Liver (tissue), 9 donors: ENCODE data around the gene MYO9B. TPM values are rescaled to one million over a fixed set of nuclear protein-coding genes. Genes with fewer than 3 reads are reported as not detected.

ENCODE experiments used
- DNase-seq: peaks from one replicate; pipeline ENCODE4 v3.0.0-alpha.2; 2017; ENCODE audit warnings: low spot score
- H3K27ac ChIP-seq, 2 donors: one replicate each; pipeline ENCODE4 v1.7.0; 2013; ENCODE audit warnings: inconsistent platforms in 2 of 2, low read length in 2 of 2, control low read depth in 1 of 2, low read depth in 1 of 2, mild to moderate bottlenecking in 1 of 2
- H3K27me3 ChIP-seq, 4 donors: one replicate each; pipeline versions ENCODE4 v1.6.1 to v1.7.0; 2013; ENCODE audit warnings: low read length in 3 of 4, inconsistent platforms in 1 of 4, mild to moderate bottlenecking in 1 of 4, moderate library complexity in 1 of 4; ENCODE audit not compliant: control insufficient read depth in 4 of 4, insufficient read depth in 4 of 4
- H3K36me3 ChIP-seq, 4 donors: one replicate each; pipeline versions ENCODE4 v1.6.1 to v1.7.0; 2013; ENCODE audit warnings: low read length in 3 of 4, mild to moderate bottlenecking in 3 of 4, low read depth in 1 of 4, moderate library complexity in 1 of 4; ENCODE audit not compliant: control insufficient read depth in 4 of 4, insufficient read depth in 3 of 4
- H3K4me1 ChIP-seq, 4 donors: one replicate each; pipeline versions ENCODE4 v1.6.1 to v1.7.0; 2013; ENCODE audit warnings: low read length in 3 of 4, mild to moderate bottlenecking in 3 of 4, moderate library complexity in 1 of 4; ENCODE audit not compliant: control insufficient read depth in 4 of 4, insufficient read depth in 4 of 4
- H3K4me3 ChIP-seq, 3 donors: one replicate each; pipeline versions ENCODE4 v1.6.1 to v1.7.0; 2013; ENCODE audit warnings: low read length in 3 of 3, control low read depth in 1 of 3, low read depth in 1 of 3, mild to moderate bottlenecking in 1 of 3
- H3K9ac ChIP-seq, 2 donors: one replicate each; pipeline ENCODE4 v1.7.0; 2013; ENCODE audit warnings: low read length in 2 of 2, mild to moderate bottlenecking in 2 of 2, moderate library complexity in 2 of 2, control low read depth in 1 of 2, low read depth in 1 of 2
- H3K9me3 ChIP-seq, 4 donors: one replicate each; pipeline versions ENCODE4 v1.6.1 to v1.7.0; 2013; ENCODE audit warnings: low read length in 3 of 4; ENCODE audit not compliant: control insufficient read depth in 4 of 4
- EGR1 ChIP-seq, 2 donors: IDR thresholded peaks; 2 replicates each; pipeline ENCODE4 v1.6.1; 2016 to 2018; ENCODE audit warnings: antibody characterized with exemption in 2 of 2, low read depth in 2 of 2
- FOXA1 ChIP-seq: IDR thresholded peaks from 2 replicates; pipeline ENCODE4 v1.6.1; 2016; ENCODE audit warnings: antibody characterized with exemption
- FOXA2 ChIP-seq: IDR thresholded peaks from 2 replicates; pipeline ENCODE4 v1.6.1; 2016; ENCODE audit warnings: antibody characterized with exemption
- GABPA ChIP-seq, 2 donors: IDR thresholded peaks in 1 of 2; conservative IDR thresholded peaks in 1 of 2; 2 replicates each; pipeline ENCODE4 v1.6.1; 2016; ENCODE audit warnings: antibody characterized with exemption in 2 of 2, mild to moderate bottlenecking in 1 of 2, moderate library complexity in 1 of 2
- HNF4A ChIP-seq, 2 donors: conservative IDR thresholded peaks; 2 replicates each; pipeline ENCODE4 v1.6.1; 2016; ENCODE audit warnings: antibody characterized with exemption in 2 of 2, mild to moderate bottlenecking in 2 of 2
- HNF4G ChIP-seq: IDR thresholded peaks from 2 replicates; pipeline ENCODE4 v1.6.1; 2016; ENCODE audit warnings: antibody characterized with exemption
- JUND ChIP-seq, 2 donors: IDR thresholded peaks; 2 replicates each; pipeline ENCODE4 v1.6.1; 2016; ENCODE audit warnings: antibody characterized with exemption in 2 of 2
- NR2F2 ChIP-seq: IDR thresholded peaks from 2 replicates; pipeline ENCODE4 v1.6.1; 2016; ENCODE audit warnings: antibody characterized with exemption
- RAD21 ChIP-seq, 2 donors: IDR thresholded peaks; 2 replicates each; pipeline ENCODE4 v1.6.1; 2016; ENCODE audit warnings: antibody characterized with exemption in 2 of 2, mild to moderate bottlenecking in 2 of 2
- RXRA ChIP-seq, 2 donors: IDR thresholded peaks; 2 replicates each; pipeline ENCODE4 v1.6.1; 2017 to 2018; ENCODE audit warnings: antibody characterized with exemption in 2 of 2, mild to moderate bottlenecking in 1 of 2
- SP1 ChIP-seq: IDR thresholded peaks from 2 replicates; pipeline ENCODE4 v1.6.1; 2018; ENCODE audit warnings: antibody characterized with exemption, mild to moderate bottlenecking
- TAF1 ChIP-seq: conservative IDR thresholded peaks from 2 replicates; pipeline ENCODE4 v1.6.1; 2016; ENCODE audit warnings: antibody characterized with exemption, mild to moderate bottlenecking
- YY1 ChIP-seq: IDR thresholded peaks from 2 replicates; pipeline ENCODE4 v1.6.1; 2016; ENCODE audit warnings: antibody characterized with exemption, mild to moderate bottlenecking
- WGBS: extraction: QIAGEN DNeasy Blood & Tissue Kit; methylation state at CpG from one replicate; pipeline ENCODE4 v1.1.7; 2013; 5-methylcytosine and 5-hydroxymethylcytosine counted together
- polyA plus RNA-seq, 2 donors: library from polyadenylated mRNA; stranded (reverse) in 1 of 2; unstranded in 1 of 2; fragments of 200-250 nt in 1 of 2; fragments of >200 nt in 1 of 2; fragmentation: Nextera tagmentation in 1 of 2; extraction: Ambion mirVana in 1 of 2; gene quantifications; one replicate each; pipeline versions ENCODE4 v1.2.1 to v1.2.3, GENCODE V29; 2013 to 2015
- total RNA-seq, 2 donors: library from RNA; depleted of rRNA; stranded (reverse); fragments of >200 nt; gene quantifications; one replicate each; pipeline ENCODE4 v1.2.3, GENCODE V29; 2014
- TF ChIP-seq, protein P1 (sequence below): IDR thresholded peaks from 2 replicates; pipeline ENCODE4 v1.6.1; 2016; ENCODE audit warnings: antibody characterized with exemption
- TF ChIP-seq, protein P2 (sequence below): IDR thresholded peaks from 2 replicates; pipeline ENCODE4 v1.6.1; 2016; ENCODE audit warnings: antibody characterized with exemption
- TF ChIP-seq, protein P3 (sequence below): fragments of 150-350 bp; IDR thresholded peaks from 2 replicates; pipeline ENCODE4 v1.5.1; 2017; ENCODE audit warnings: improper control_type of control experiment, low read depth, low read length; ENCODE audit not compliant: missing input control
- TF ChIP-seq, protein P4 (sequence below): IDR thresholded peaks from 2 replicates; pipeline ENCODE4 v1.6.1; 2016; ENCODE audit warnings: antibody characterized with exemption, mild to moderate bottlenecking
- TF ChIP-seq, protein P5 (sequence below): IDR thresholded peaks from 2 replicates; pipeline ENCODE4 v1.6.1; 2016; ENCODE audit warnings: antibody characterized with exemption
- donor health status: healthy.
- donor health status: healthy.
- donor health status: healthy.
- donor health status: healthy.
- donor health status: healthy.

Gene MYO9B
- total and polyA plus RNA-seq, 4 donors, result 9.1 to 32.5 (median 21.0) TPM

DNA sequence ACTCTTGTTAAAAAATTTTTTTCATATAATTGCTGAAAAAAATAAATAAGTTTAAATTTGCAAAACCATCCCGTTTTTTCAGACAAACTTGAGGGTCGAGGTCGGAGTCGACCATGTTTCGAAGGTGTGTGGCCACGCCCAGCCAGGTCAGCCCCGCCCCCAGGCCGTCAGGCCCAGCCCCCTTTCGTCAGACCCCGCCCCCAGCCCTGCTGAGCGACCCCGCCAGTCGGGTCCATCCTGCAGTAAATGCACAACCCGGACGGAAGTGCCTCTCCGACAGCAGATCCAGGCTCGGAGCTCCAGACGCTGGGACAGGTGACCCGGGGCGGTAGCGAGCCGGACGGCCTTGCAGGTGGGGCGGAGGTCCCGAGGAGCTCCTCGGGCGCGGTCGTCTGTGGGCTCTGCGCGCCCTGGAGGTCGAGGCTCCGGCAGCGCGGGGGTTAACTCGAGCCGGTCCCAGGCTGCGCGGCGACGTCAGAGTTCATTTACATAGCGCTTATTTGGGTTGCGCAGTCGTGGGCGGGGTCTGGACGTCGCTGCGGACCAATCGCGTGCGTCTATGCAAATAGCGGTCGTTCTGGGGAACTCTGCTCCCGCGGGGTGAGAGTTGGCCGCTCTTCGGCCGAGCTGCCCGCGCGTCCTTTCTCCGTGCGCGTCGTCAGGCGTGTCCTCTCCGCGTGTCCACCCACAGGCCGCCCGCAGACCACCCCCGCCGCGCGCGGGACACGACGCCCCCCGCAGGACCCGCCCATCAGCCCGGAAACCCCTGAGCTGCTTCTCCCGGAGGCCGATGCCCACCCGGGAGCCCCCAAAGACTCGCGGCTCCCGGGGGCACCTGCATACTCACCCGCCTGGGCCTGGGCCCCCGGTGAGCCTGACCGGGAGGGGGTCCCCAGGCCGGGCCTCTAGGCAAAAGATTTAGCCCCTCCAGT lies 150.7 kb downstream of the MYO9B start, which contains the start of gene OCEL1:
OCEL1 (plus strand) TSS at position 225 of the 932 bp plus-strand sequence; CDS start at position 247, 22 bp downstream.
- H3K4me3 ChIP-seq, result peak within 1 kb of the TSS; percentile 64 to 86 (median 71)
- peak within 1 kb of the TSS; percentile 72 to 74 for H3K9ac ChIP-seq
- H3K27ac ChIP-seq, result peak within 1 kb of the TSS; percentile 91 to 98
- no peaks in the 10 kb centered on the region for H3K9me3 ChIP-seq
- peaks cover 0 to 9% (median 4%) of the 10 kb centered on the region in 4 donors for H3K36me3 ChIP-seq
- peak; percentile 98 for DNase-seq
- under 1% methylated on average over 90 of the region's 90 CpGs for WGBS
- peak in 1 of 2 donors; percentile 59 for TF ChIP-seq EGR1 (IDR thresholded peaks at IDR 0.05; ENCODE audit: low read depth in 2 of 2)
- peak; percentile 41 for TF ChIP-seq NR2F2
- TF ChIP-seq YY1, result peak; percentile 48
- peak; percentile 59 to 60 for TF ChIP-seq RXRA (IDR thresholded peaks at IDR 0.05)
- TF ChIP-seq, protein P1, sequence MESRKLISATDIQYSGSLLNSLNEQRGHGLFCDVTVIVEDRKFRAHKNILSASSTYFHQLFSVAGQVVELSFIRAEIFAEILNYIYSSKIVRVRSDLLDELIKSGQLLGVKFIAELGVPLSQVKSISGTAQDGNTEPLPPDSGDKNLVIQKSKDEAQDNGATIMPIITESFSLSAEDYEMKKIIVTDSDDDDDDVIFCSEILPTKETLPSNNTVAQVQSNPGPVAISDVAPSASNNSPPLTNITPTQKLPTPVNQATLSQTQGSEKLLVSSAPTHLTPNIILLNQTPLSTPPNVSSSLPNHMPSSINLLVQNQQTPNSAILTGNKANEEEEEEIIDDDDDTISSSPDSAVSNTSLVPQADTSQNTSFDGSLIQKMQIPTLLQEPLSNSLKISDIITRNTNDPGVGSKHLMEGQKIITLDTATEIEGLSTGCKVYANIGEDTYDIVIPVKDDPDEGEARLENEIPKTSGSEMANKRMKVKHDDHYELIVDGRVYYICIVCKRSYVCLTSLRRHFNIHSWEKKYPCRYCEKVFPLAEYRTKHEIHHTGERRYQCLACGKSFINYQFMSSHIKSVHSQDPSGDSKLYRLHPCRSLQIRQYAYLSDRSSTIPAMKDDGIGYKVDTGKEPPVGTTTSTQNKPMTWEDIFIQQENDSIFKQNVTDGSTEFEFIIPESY, result peak; percentile 62
- TF ChIP-seq FOXA1, result peak; percentile 38
- peak in 1 of 2 donors; percentile 51 for TF ChIP-seq RAD21 (IDR thresholded peaks at IDR 0.05)
- TF ChIP-seq, protein P2, sequence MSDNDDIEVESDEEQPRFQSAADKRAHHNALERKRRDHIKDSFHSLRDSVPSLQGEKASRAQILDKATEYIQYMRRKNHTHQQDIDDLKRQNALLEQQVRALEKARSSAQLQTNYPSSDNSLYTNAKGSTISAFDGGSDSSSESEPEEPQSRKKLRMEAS, result no peak
- TF ChIP-seq GABPA (IDR thresholded peaks at IDR 0.05 in 1 of 2, conservative IDR thresholded peaks at IDR 0.05 in 1 of 2), result peak in 1 of 2 donors; percentile 62
- TF ChIP-seq, protein P3, sequence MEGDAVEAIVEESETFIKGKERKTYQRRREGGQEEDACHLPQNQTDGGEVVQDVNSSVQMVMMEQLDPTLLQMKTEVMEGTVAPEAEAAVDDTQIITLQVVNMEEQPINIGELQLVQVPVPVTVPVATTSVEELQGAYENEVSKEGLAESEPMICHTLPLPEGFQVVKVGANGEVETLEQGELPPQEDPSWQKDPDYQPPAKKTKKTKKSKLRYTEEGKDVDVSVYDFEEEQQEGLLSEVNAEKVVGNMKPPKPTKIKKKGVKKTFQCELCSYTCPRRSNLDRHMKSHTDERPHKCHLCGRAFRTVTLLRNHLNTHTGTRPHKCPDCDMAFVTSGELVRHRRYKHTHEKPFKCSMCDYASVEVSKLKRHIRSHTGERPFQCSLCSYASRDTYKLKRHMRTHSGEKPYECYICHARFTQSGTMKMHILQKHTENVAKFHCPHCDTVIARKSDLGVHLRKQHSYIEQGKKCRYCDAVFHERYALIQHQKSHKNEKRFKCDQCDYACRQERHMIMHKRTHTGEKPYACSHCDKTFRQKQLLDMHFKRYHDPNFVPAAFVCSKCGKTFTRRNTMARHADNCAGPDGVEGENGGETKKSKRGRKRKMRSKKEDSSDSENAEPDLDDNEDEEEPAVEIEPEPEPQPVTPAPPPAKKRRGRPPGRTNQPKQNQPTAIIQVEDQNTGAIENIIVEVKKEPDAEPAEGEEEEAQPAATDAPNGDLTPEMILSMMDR, result no peak
- TF ChIP-seq, protein P4, sequence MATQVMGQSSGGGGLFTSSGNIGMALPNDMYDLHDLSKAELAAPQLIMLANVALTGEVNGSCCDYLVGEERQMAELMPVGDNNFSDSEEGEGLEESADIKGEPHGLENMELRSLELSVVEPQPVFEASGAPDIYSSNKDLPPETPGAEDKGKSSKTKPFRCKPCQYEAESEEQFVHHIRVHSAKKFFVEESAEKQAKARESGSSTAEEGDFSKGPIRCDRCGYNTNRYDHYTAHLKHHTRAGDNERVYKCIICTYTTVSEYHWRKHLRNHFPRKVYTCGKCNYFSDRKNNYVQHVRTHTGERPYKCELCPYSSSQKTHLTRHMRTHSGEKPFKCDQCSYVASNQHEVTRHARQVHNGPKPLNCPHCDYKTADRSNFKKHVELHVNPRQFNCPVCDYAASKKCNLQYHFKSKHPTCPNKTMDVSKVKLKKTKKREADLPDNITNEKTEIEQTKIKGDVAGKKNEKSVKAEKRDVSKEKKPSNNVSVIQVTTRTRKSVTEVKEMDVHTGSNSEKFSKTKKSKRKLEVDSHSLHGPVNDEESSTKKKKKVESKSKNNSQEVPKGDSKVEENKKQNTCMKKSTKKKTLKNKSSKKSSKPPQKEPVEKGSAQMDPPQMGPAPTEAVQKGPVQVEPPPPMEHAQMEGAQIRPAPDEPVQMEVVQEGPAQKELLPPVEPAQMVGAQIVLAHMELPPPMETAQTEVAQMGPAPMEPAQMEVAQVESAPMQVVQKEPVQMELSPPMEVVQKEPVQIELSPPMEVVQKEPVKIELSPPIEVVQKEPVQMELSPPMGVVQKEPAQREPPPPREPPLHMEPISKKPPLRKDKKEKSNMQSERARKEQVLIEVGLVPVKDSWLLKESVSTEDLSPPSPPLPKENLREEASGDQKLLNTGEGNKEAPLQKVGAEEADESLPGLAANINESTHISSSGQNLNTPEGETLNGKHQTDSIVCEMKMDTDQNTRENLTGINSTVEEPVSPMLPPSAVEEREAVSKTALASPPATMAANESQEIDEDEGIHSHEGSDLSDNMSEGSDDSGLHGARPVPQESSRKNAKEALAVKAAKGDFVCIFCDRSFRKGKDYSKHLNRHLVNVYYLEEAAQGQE, result peak; percentile 65
- TF ChIP-seq JUND (IDR thresholded peaks at IDR 0.05), result no peak
- TF ChIP-seq FOXA2, result peak; percentile 66
- peak; percentile 77 for TF ChIP-seq TAF1
- peak; percentile 93 for TF ChIP-seq SP1
- TF ChIP-seq, protein P5, sequence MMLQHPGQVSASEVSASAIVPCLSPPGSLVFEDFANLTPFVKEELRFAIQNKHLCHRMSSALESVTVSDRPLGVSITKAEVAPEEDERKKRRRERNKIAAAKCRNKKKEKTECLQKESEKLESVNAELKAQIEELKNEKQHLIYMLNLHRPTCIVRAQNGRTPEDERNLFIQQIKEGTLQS, result no peak
- peak; percentile 23 for TF ChIP-seq HNF4G
- peak; percentile 45 to 64 for TF ChIP-seq HNF4A (conservative IDR thresholded peaks at IDR 0.05)
- H3K4me1 ChIP-seq, result peaks cover 3 to 17% (median 10%) of the 10 kb centered on the region in 4 donors
- no peaks in the 10 kb centered on the region for H3K27me3 ChIP-seq
